ENCODE data around the gene C6orf58. TPM values are rescaled to one million over a fixed set of nuclear protein-coding genes. Genes with fewer than 3 reads are reported as not detected.

Gene C6orf58
- total and polyA plus RNA-seq, 8 donors, result 0.73 to 2.4 (median 1.1) TPM; not detected in 2

DNA sequence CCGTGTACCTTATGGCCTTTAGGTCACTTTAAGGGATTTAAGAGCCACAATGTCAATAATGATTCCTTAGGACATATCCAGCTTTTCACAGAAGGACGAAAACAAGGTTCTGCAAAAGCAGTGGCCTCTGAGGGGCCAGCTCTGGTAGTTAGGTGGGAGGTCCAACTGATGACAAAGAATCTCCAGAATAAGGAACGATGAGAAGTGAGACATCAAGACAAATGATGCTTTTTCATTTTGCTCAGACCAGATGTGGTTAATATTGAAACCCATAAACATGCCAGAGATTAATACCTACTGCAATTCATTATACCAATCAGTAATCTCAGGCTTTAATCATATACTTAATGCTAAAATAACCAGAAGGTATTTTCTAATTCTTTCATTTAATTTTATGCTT, 1.9 kb downstream of the C6orf58 start:
- Histone ChIP-seq H3K36me3 (no peaks in the 10 kb centered on the region), H3K27me3 (no peaks in the 10 kb centered on the region), H3K4me3 (no peak overlapping the region), H3K27ac (no peak overlapping the region), H3K9me3 (no peaks in the 10 kb centered on the region), H3K4me1 (no peaks in the 10 kb centered on the region)
- DNase-seq (no peak), ATAC-seq (no peak)
- intact Hi-C loops (cut with DNase I), result no loop called here
- TF ChIP-seq, protein P1, sequence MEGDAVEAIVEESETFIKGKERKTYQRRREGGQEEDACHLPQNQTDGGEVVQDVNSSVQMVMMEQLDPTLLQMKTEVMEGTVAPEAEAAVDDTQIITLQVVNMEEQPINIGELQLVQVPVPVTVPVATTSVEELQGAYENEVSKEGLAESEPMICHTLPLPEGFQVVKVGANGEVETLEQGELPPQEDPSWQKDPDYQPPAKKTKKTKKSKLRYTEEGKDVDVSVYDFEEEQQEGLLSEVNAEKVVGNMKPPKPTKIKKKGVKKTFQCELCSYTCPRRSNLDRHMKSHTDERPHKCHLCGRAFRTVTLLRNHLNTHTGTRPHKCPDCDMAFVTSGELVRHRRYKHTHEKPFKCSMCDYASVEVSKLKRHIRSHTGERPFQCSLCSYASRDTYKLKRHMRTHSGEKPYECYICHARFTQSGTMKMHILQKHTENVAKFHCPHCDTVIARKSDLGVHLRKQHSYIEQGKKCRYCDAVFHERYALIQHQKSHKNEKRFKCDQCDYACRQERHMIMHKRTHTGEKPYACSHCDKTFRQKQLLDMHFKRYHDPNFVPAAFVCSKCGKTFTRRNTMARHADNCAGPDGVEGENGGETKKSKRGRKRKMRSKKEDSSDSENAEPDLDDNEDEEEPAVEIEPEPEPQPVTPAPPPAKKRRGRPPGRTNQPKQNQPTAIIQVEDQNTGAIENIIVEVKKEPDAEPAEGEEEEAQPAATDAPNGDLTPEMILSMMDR (IDR thresholded peaks at IDR 0.05), result no peak

DNA sequence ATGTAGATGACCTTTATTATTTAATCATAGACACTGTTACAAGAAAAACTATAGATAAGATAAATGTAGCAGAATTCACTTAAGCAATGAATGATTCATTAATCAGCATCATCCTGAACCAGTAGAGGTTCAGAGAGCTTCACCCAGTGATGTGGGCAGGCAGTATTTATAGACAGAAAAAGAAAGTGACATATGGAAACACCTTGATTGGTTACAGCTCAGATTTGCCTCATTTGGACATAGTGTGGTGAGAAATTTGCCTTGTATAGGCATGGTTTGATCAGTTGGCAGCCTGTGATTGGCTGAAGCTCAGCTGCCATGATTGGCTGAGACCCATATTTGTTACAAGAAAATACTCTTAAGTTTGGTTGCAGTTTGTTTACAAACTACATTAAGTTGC, 4.6 kb downstream of the C6orf58 start:
- H3K4me3 ChIP-seq, result no peak overlapping the region
- no peak for ATAC-seq
- intact Hi-C loops (cut with DNase I), result no loop called here
- TF ChIP-seq, protein P1 (IDR thresholded peaks at IDR 0.05), result no peak
- no peaks in the 10 kb centered on the region for H3K27me3 ChIP-seq
- H3K36me3 ChIP-seq, result no peaks in the 10 kb centered on the region
- DNase-seq, result no peak
- no peaks in the 10 kb centered on the region for H3K4me1 ChIP-seq
- H3K27ac ChIP-seq, result no peak overlapping the region
- no peaks in the 10 kb centered on the region for H3K9me3 ChIP-seq

GRCh38 chr6:127582777-127583462, 5.9 kb downstream of the C6orf58 start:
- Histone ChIP-seq H3K36me3 (no peaks in the 10 kb centered on the region), H3K27me3 (no peaks in the 10 kb centered on the region), H3K4me3 (no peak overlapping the region), H3K4me1 (no peaks in the 10 kb centered on the region), H3K27ac (no peak overlapping the region), H3K9me3 (no peaks in the 10 kb centered on the region)
- TF ChIP-seq, protein P1 (IDR thresholded peaks at IDR 0.05), result no peak
- intact Hi-C loops (cut with DNase I), result no loop called here
- no peak for DNase-seq
- no peak for ATAC-seq

- intact Hi-C loops (cut with DNase I), result no loop called here
- Histone ChIP-seq H3K27ac (no peak overlapping the region), H3K27me3 (no peaks in the 10 kb centered on the region), H3K4me1 (no peaks in the 10 kb centered on the region), H3K36me3 (no peaks in the 10 kb centered on the region), H3K9me3 (no peaks in the 10 kb centered on the region), H3K4me3 (no peak overlapping the region)
- no peak for DNase-seq
- TF ChIP-seq, protein P1 (IDR thresholded peaks at IDR 0.05), result no peak
- ATAC-seq, result no peak
These were observed 8.1 kb downstream of the C6orf58 start for GRCh38 chr6:127585123-127585522.

GRCh38 chr6:127586372-127586771, 9.4 kb downstream of the C6orf58 start:
- Histone ChIP-seq H3K27ac (no peak overlapping the region), H3K4me3 (no peak overlapping the region), H3K9me3 (no peaks in the 10 kb centered on the region), H3K4me1 (no peaks in the 10 kb centered on the region), H3K36me3 (no peaks in the 10 kb centered on the region), H3K27me3 (no peaks in the 10 kb centered on the region)
- ATAC-seq (no peak), DNase-seq (no peak)
- TF ChIP-seq, protein P1 (IDR thresholded peaks at IDR 0.05), result no peak
- intact Hi-C loops (cut with DNase I), result no loop called here
